GM19467 (cell line): ENCODE results near the gene EFNA2.

Experiments used
- ATAC-seq: cut with Tn5 transposase; IDR thresholded peaks from one replicate; pipeline ENCODE4 v1.9.1; 2021; ENCODE audit warnings: mild to moderate bottlenecking, moderate library complexity; ENCODE audit not compliant: unreplicated experiment

Gene EFNA2

DNA sequence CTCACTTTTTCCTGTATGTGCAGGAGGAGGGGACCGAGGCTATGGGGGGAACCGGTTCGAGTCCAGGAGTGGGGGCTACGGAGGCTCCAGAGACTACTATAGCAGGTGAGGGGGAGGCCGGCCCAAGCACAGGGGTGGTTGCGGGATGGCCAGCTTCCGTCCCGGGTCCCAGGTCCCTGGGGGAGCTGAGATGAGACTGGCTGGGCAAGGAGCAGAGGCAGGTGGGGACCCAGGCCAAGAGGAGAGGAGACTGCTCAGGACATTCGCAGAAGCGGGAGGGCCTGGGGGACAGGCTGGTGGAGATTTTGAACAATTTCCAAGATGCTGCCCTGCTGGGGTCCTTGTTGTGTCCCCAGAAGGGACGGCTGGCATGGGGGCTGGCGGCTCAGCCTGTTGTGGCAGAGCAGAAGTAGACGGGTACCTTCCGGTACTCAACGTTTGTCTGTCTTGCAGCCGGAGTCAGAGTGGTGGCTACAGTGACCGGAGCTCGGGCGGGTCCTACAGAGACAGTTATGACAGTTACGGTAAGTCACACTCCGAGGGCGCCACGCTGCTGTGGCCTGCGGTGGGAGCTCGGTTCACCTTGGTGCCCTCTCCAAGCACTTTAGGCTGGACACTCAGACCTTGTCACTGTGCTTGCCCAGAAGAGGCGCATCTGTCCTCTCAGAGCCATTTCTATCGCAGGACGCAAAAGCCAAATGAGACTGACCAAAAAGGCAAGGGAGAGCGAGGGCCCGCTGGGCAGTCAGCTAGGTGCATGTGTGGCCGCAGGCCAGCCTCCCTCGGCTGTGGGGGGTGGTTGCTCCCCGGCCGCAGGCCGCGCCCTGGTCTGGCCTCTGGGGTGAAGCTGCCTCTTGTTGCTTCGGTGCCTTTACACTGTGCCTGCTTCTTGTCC, 13.9 kb upstream of the EFNA2 start:
- ATAC-seq, result no peak

GRCh38 chr19:1272423-1273262, 13.0 kb upstream of the EFNA2 start:
- ATAC-seq, result no peak

- ATAC-seq, result no peak
Measured at GRCh38 chr19:1273263-1274041, 12.2 kb upstream of the EFNA2 start.

- no peak for ATAC-seq
Measured at GRCh38 chr19:1274081-1274851, 11.4 kb upstream of the EFNA2 start.

DNA sequence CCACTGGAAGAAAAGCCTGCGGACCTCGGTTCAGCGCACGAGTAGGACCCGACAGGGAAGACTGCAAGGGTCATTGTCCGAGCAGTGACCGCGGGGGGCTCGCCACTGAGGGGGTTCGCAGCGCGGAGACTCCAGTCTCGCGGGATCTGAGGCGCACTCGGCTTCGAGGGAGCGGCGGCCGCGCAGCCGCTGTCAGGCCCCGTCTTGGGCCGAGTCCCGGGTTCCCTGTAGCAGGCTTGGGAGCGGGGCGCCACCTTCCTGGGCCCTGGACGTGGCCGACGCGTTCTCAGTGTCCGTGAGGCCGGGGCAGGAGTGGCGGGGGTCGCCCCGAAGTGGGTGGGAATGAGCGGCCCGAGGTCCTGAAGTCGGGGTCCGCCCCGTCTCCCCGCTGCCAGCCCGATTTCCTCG, 10.8 kb upstream of the EFNA2 start:
- ATAC-seq, result no peak

- peak; percentile 66 for ATAC-seq
Measured at GRCh38 chr19:1275260-1275975, 10.3 kb upstream of the EFNA2 start, which contains the start of gene FAM174C. Gene FAM174C, plus strand, starts transcription at chr19:1275530. Its CDS starts 20 bp downstream, at chr19:1275550.

GRCh38 chr19:1275976-1276627, 9.6 kb upstream of the EFNA2 start:
- ATAC-seq, result no peak

- no peak for ATAC-seq
Measured at GRCh38 chr19:1276628-1277022, 9.0 kb upstream of the EFNA2 start.

DNA sequence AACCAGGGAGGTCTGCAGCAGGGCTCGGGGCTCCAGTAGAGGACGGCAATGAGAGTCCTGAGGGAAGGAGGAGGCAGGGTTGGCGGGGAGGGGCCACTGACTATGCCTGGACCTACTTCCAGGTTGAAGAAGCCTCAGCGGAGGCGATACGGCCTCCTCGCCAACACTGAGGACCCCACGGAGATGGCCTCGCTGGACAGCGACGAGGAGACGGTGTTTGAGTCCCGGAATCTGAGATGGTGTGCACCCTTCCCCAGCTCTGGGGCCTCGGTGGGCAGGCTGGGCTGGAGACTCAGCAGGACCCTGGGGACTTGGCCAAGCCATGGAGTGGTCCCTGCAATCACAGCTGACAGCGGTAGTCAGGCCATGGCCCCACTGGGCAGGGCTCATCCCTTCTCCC, 8.6 kb upstream of the EFNA2 start:
- ATAC-seq, result no peak

DNA sequence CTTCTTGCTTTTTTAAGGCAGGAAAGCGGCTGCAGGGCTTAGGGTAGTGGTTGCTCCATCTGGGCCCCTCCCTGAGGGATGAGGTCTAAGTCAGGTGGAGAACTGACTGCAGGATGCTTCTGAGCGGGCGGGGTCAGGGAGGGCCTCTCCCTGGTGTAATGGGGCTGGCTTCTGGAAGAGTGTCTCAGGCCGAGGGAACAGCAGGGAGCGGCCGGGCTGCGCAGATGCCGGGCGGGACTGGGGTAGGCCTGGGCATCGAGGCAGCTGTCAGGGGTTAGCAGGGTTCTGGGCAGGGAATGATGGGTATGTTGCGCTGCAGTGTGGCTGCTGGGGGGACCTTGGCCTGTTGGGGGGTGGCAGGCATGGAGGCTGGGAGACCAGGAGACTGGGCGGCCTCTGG, 7.6 kb upstream of the EFNA2 start:
- ATAC-seq, result no peak

DNA sequence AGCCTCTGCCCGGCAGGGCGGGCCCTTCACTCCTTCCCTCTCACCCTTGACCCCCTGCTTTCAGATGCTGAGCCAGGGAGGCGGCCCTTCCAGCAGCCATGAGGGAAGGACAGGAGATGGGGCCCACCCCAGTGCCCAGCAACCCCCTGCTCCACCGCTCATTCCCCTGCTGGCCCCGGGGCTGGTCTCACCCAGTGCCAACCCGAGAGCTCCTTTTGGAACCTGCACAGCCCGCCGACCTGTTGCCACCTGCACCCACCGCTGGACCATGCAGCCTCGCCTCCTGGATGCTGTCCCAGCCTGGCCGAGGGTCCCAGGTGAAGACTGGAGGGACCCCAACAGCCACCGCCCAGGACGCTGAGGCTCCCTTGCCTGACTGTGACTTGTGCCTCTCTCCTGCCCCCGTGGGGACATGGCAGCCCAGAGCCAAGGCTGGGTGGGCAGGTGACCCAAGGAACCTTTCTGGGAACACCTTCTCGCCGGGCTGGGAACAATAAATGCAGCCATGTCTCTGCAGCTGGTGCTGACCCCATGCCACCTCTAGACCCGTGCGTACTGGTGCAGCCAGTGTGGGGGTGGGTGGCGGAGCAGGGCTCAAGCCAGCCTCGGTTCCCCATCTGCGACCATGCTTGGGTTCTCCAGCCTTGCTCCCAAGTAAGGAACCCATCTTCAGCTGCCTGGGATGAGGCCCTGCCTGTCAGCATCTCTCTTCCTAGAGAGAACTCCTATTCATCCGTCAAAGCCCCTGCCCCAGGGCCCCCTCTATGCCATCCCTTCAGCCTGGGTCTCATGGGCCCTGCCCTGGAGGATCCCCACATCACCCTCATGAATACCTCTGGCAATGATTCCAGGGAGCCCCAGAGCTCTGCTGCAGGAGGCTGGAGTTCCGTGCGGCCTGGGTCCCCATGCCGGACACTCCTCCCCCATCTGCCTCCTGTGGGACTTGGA, 6.7 kb upstream of the EFNA2 start:
- ATAC-seq, result no peak

DNA sequence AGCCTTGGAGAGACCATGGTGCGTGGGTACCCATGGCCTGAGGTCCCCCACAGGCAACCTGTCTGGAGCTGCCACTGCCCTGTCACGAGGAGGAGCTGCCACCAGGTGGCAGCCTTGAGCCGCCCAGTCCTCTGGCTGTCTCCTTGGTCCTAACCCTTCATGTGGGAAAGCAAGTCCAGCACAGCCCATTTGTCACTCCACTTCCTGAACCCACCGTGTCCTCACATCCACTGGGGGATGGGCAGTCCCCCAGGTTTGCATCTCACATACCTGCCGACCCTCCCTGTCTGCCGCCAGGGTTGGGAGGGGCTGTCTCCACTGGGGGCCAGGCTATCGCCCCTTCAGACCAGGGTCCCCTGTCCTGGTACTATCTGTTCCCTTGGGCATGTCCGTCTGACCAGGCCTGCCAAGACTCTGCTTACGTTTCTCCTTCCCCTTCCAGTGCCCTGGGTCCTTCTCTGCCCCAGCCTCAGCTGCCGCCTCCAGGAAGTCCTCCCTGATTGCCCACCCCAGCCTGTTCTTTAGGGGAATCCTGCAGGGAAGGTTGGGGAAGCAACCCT, 5.8 kb upstream of the EFNA2 start:
- no peak for ATAC-seq

DNA sequence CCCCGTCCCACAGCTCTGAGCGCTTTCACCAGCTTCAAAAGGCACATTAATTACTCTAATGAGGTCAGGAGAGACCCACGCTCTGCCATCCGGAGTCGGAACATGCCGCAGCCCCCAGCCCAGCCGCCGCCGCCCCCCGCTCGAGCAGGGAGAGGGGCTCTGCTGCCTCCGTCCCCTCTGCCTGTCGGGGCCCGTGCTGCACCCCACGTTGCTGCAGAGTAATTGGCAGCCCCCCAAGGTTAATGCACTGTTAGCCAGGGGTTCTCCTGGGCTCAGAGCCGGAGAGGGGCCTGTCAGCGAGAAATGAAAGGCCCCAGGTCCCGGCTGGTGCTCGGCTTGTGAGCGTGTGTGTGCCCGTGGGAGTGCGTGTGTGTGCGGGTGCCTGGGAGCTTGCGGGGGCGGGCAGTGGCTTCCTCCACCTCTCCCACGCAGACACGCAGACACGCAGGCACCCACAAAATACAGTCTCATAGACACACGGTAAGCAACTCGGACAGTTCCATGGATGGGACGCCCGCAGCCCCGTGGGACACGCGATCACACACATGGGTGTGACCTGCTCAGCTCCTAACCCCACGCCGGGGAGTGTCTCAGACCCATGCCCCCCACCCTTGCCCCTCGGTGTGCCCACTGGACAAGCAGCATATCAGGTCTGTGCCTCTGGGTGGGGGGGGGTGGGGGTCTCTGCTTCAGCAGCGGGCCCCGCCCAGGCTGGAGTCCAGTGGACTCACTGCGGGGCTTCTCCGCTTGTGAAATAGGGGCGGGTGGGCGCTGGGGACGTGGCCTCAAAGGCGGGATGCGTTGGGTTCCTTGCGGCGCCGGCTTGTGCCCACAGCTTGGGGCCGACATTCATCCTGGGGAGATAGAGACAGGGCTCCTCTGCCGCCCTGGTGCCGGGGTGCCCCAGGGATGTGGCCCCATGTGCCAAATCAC, 4.8 kb upstream of the EFNA2 start:
- no peak for ATAC-seq

- ATAC-seq, result no peak
Measured at GRCh38 chr19:1281569-1282287, 3.9 kb upstream of the EFNA2 start.

DNA sequence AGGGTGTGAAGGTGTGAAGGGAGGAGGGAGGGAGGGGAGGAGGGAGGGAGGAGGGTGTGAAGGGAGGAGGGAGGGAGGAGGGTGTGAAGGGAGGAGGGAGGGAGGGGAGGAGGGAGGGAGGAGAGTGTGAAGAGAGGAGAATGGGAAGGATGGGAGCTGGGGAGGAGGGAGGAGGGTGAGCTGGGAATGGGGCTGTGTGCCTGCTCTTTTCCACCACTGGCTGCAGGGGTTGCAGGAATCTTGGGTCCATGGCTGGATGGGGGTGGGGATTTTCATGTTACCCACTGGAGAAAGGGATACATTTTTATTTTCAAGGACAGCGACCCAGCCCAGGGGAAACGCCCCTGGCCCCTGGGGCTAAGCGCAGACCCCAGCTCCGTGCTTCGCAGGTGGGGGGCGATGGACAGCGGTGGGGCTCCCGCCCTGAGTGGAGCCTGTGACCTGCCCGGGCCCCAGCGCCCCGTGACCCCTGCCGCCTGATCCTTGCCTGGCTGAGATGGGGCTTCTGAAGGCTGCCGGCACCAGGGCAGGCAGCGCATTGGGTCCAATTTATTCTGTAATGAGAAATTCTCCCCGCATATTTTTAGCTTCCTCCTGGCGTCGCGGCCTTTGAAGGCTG, 3.0 kb upstream of the EFNA2 start:
- no peak for ATAC-seq
